Mucosa of rectum (tissue), 2 donors: ENCODE data around the gene SPAG7.

Source experiments
- H3K27ac ChIP-seq, 2 donors: one replicate each; pipeline ENCODE4 v1.7.0; 2013; ENCODE audit warnings: inconsistent platforms in 2 of 2, low read depth in 2 of 2, low read length in 2 of 2
- H3K27me3 ChIP-seq, 2 donors: one replicate each; pipeline ENCODE4 v1.7.0; 2013; ENCODE audit warnings: low read length in 2 of 2; ENCODE audit not compliant: control insufficient read depth in 2 of 2, insufficient read depth in 2 of 2
- H3K36me3 ChIP-seq, 2 donors: one replicate each; pipeline ENCODE4 v1.7.0; 2013; ENCODE audit warnings: low read length in 2 of 2; ENCODE audit not compliant: control insufficient read depth in 2 of 2, insufficient read depth in 2 of 2
- H3K4me1 ChIP-seq, 2 donors: one replicate each; pipeline ENCODE4 v1.7.0; 2013; ENCODE audit warnings: low read length in 2 of 2, mild to moderate bottlenecking in 1 of 2; ENCODE audit not compliant: control insufficient read depth in 2 of 2, insufficient read depth in 2 of 2
- H3K4me3 ChIP-seq, 2 donors: one replicate each; pipeline ENCODE4 v1.7.0; 2013; ENCODE audit warnings: low read length in 2 of 2
- H3K9ac ChIP-seq, 2 donors: one replicate each; pipeline ENCODE4 v1.7.0; 2013; ENCODE audit warnings: low read length in 2 of 2, low read depth in 1 of 2, mild to moderate bottlenecking in 1 of 2
- H3K9me3 ChIP-seq, 2 donors: one replicate each; pipeline ENCODE4 v1.7.0; 2013; ENCODE audit warnings: low read length in 2 of 2; ENCODE audit not compliant: control insufficient read depth in 2 of 2
- donor health status: healthy.
- donor health status: Normal muscosa, but diverticular disease.

SPAG7 gene

GRCh38 chr17:4997302-4998026 is 29.8 kb upstream of the SPAG7 start, which contains the start of the genes INCA1 and KIF1C:
TSS of gene INCA1 (minus strand) at chr17:4997522. CDS start at chr17:4994437, 3,085 bp downstream.
TSS of gene KIF1C (plus strand) at chr17:4997950. CDS start at chr17:5000247, 2,297 bp downstream.
- Histone ChIP-seq H3K27ac (peak within 1 kb of the TSS; percentile 87 to 90), H3K36me3 (peaks cover 19 to 20% of the 10 kb centered on the region in 2 donors), H3K4me3 (peak within 1 kb of the TSS; percentile 93 to 98), H3K27me3 (no peaks in the 10 kb centered on the region), H3K4me1 (peaks cover 22 to 25% of the 10 kb centered on the region in 2 donors), H3K9ac (peak within 1 kb of the TSS; percentile 90), H3K9me3 (no peaks in the 10 kb centered on the region)

- H3K4me3 ChIP-seq, result no peak overlapping the region
- H3K9ac ChIP-seq, result no peak overlapping the region
- H3K36me3 ChIP-seq, result no peaks in the 10 kb centered on the region
- no peaks in the 10 kb centered on the region for H3K9me3 ChIP-seq
- H3K27ac ChIP-seq, result no peak overlapping the region
- no peaks in the 10 kb centered on the region for H3K27me3 ChIP-seq
- peaks cover 12 to 14% of the 10 kb centered on the region in 2 donors for H3K4me1 ChIP-seq
Measured at GRCh38 chr17:4994081-4994595, 26.5 kb upstream of the SPAG7 start.

GRCh38 chr17:4987767-4988567 is 20.4 kb upstream of the SPAG7 start:
- peak overlapping the region; percentile 92 to 94 for H3K27ac ChIP-seq
- H3K36me3 ChIP-seq, result peaks cover 2 to 5% of the 10 kb centered on the region in 2 donors
- peaks cover 21 to 27% of the 10 kb centered on the region in 2 donors for H3K4me1 ChIP-seq
- peak overlapping the region; percentile 86 to 88 for H3K4me3 ChIP-seq
- no peaks in the 10 kb centered on the region for H3K9me3 ChIP-seq
- H3K27me3 ChIP-seq, result no peaks in the 10 kb centered on the region
- H3K9ac ChIP-seq, result peak overlapping the region; percentile 91 to 92

GRCh38 chr17:4986951-4987766 is 19.5 kb upstream of the SPAG7 start, which contains the start of gene CAMTA2:
TSS of gene CAMTA2 (minus strand) at chr17:4987675. CDS start at chr17:4986222, 1,453 bp downstream.
- Histone ChIP-seq H3K9ac (peak within 1 kb of the TSS; percentile 91 to 92), H3K36me3 (peaks cover 10 to 13% of the 10 kb centered on the region in 2 donors), H3K27ac (peak within 1 kb of the TSS; percentile 92 to 94), H3K4me1 (peaks cover 21 to 27% of the 10 kb centered on the region in 2 donors), H3K9me3 (no peaks in the 10 kb centered on the region), H3K27me3 (no peaks in the 10 kb centered on the region), H3K4me3 (peak within 1 kb of the TSS; percentile 86 to 88)

GRCh38 chr17:4986403-4986802 is 18.8 kb upstream of the SPAG7 start:
- peaks cover 13 to 16% of the 10 kb centered on the region in 2 donors for H3K36me3 ChIP-seq
- no peaks in the 10 kb centered on the region for H3K9me3 ChIP-seq
- peaks cover 21 to 27% of the 10 kb centered on the region in 2 donors for H3K4me1 ChIP-seq
- peak overlapping the region; percentile 86 to 88 for H3K4me3 ChIP-seq
- no peaks in the 10 kb centered on the region for H3K27me3 ChIP-seq
- H3K27ac ChIP-seq, result peak overlapping the region; percentile 92 to 94
- peak overlapping the region; percentile 91 to 92 for H3K9ac ChIP-seq

GRCh38 chr17:4982305-4982704 is 14.7 kb upstream of the SPAG7 start:
- Histone ChIP-seq H3K27ac (no peak overlapping the region), H3K9ac (no peak overlapping the region), H3K4me1 (peaks cover 14 to 15% of the 10 kb centered on the region in 2 donors), H3K27me3 (no peaks in the 10 kb centered on the region), H3K9me3 (no peaks in the 10 kb centered on the region), H3K36me3 (peaks cover 38 to 46% of the 10 kb centered on the region in 2 donors), H3K4me3 (no peak overlapping the region)

GRCh38 chr17:4980644-4981216 is 13.1 kb upstream of the SPAG7 start:
- H3K27me3 ChIP-seq, result no peaks in the 10 kb centered on the region
- no peaks in the 10 kb centered on the region for H3K9me3 ChIP-seq
- no peak overlapping the region for H3K9ac ChIP-seq
- H3K4me1 ChIP-seq, result peaks cover 2 to 6% of the 10 kb centered on the region in 2 donors
- no peak overlapping the region for H3K27ac ChIP-seq
- H3K4me3 ChIP-seq, result no peak overlapping the region
- H3K36me3 ChIP-seq, result peaks cover 43 to 56% of the 10 kb centered on the region in 2 donors

- no peaks in the 10 kb centered on the region for H3K9me3 ChIP-seq
- H3K9ac ChIP-seq, result no peak overlapping the region
- H3K27ac ChIP-seq, result no peak overlapping the region
- no peaks in the 10 kb centered on the region for H3K27me3 ChIP-seq
- H3K4me1 ChIP-seq, result peaks cover 0 to 4% of the 10 kb centered on the region in 2 donors
- peaks cover 48 to 70% of the 10 kb centered on the region in 2 donors for H3K36me3 ChIP-seq
- no peak overlapping the region for H3K4me3 ChIP-seq
Measured at GRCh38 chr17:4978726-4979125, 11.1 kb upstream of the SPAG7 start.

- H3K9ac ChIP-seq, result no peak overlapping the region
- H3K27me3 ChIP-seq, result no peaks in the 10 kb centered on the region
- H3K27ac ChIP-seq, result no peak overlapping the region
- no peak overlapping the region for H3K4me3 ChIP-seq
- peaks cover 0 to 4% of the 10 kb centered on the region in 2 donors for H3K4me1 ChIP-seq
- no peaks in the 10 kb centered on the region for H3K9me3 ChIP-seq
- peaks cover 57 to 75% of the 10 kb centered on the region in 2 donors for H3K36me3 ChIP-seq
Measured at GRCh38 chr17:4974115-4974670, 6.6 kb upstream of the SPAG7 start.
